Naive thymus-derived CD8-positive, alpha-beta T cell (primary cell): ENCODE data around the gene TRAPPC5. TPM values are rescaled to one million over a fixed set of nuclear protein-coding genes. Genes with fewer than 3 reads are reported as not detected.
A peak's percentile ranks its signal among the peaks of the same experiment; 100 is the strongest.

Experiments used
- ATAC-seq, 2 donors: fragments of 150-1000 bp; cut with Tn5 transposase in 1 of 2; sonication (Bioruptor Pico), chemical (Tn5 transposase) in 1 of 2; 1 replicate in 1 of 2; 2 replicates in 1 of 2; pipeline ENCODE4 v1.10.0; 2021; ENCODE audit warnings: mild to moderate bottlenecking in 2 of 2, moderate library complexity in 2 of 2
- POLR2A ChIA-PET: fragments of 350-600 bp; sonication (Branson Sonifier 250); formaldehyde crosslinking; loops from one replicate; lab custom pipeline; 2021; ENCODE audit warnings: antibody characterized with exemption; lab: Charles Lee
- DNase-seq, 10 donors: peaks; one replicate each; pipeline versions ENCODE4 v3.0.0 to v3.0.0-alpha.2; 2020 to 2022
- H3K27ac Mint-ChIP-seq, 10 donors: one replicate each; pipeline ENCODE4 v1.8.0; 2020 to 2022; ENCODE audit warnings: mild to moderate bottlenecking in 10 of 10, mixed read lengths in 10 of 10, moderate library complexity in 4 of 10, inconsistent platforms in 1 of 10
- H3K27me3 Mint-ChIP-seq, 5 donors: one replicate each; pipeline ENCODE4 v1.8.0; 2021 to 2022; ENCODE audit warnings: mixed read lengths in 5 of 5
- H3K36me3 Mint-ChIP-seq, 3 donors: one replicate each; pipeline ENCODE4 v1.8.0; 2020 to 2022; ENCODE audit warnings: mixed read lengths in 3 of 3, mild to moderate bottlenecking in 2 of 3, inconsistent platforms in 1 of 3
- H3K4me1 Mint-ChIP-seq, 4 donors: one replicate each; pipeline ENCODE4 v1.8.0; 2021 to 2022; ENCODE audit warnings: mixed read lengths in 4 of 4
- H3K4me3 Mint-ChIP-seq, 10 donors: one replicate each; pipeline ENCODE4 v1.8.0; 2020 to 2022; ENCODE audit warnings: mild to moderate bottlenecking in 10 of 10, mixed read lengths in 10 of 10, moderate library complexity in 6 of 10, inconsistent platforms in 1 of 10
- H3K9me3 Mint-ChIP-seq, 9 donors: one replicate each; pipeline ENCODE4 v1.8.0; 2020 to 2022; ENCODE audit warnings: mixed read lengths in 9 of 9, mild to moderate bottlenecking in 3 of 9, inconsistent platforms in 1 of 9, moderate library complexity in 1 of 9
- polyA plus RNA-seq, 3 donors: library from polyadenylated mRNA; unstranded; fragments of 300-500 nt; fragmentation: Illumina TruSeq; gene quantifications; one replicate each; pipeline ENCODE4 v1.2.3, GENCODE V29; 2021
- total RNA-seq, 8 experiments: library from RNA in 2 of 8; stranded (reverse) in 2 of 8; gene quantifications; one replicate each; pipeline ENCODE4 v1.2.3 and lab custom pipeline; 2021 to 2026

The TRAPPC5 gene
- 10 to 100 TPM; 66.5 to 71.8 TPM for total RNA-seq
- polyA plus RNA-seq = 100 to 1,000 TPM; 154 to 208 (median 170) TPM
- 1.1 to 5.6 (median 2.0) reads per million in 6 experiments for total RNA-seq (lab: John Stamatoyannopoulos, UW)

DNA sequence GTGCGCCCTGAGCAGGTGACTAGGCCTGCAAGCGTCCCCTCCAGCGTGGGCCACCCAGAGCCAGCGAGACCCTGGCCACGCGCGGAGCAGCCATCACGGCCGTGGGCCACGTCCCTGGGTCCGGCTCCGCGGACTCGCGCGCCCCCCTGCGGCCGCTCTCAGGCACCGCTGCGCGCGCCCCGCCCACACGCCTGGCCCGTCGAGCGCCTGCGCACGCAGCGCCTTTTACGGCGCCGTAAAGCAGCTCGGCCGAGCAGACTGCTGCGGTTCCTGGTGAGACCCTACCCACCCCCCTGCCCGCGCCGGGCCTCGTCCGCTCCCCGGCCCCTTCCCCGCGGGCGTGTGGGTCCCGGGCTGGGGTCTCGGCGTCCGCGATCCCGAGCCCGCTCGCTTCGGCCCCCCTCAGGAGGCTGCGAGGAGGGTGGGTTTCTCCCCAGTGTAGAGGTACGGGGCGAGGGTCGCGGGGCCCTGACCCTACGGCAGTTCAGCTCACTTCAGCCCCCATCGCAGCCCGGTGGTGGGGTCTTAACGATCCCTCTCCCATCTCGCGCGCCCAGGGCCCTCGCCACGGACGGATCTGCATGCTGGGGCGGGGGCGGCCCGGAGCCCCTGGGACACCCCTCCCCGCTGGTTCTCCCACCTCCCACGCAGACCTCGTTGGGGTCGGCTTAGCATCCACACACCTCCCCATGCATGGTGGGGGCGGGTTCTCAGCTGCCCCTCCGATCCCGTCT is at the start of gene TRAPPC5:
Gene TRAPPC5, plus strand, starts transcription at position 228 of the 734 bp plus-strand sequence. CDS start 1,421 bp downstream, outside the sequence.
- DNase-seq (peak; percentile 74 to 94 (median 86)), ATAC-seq (peak; percentile 55 to 63)
- H3K36me3 Mint-ChIP-seq = peaks cover 0 to 22% (median 3%) of the 10 kb centered on the region in 3 donors
- POLR2A ChIA-PET = interaction anchor here (0.6 to 2.2 kb wide), 28 partner anchors 9 to 1221 kb away, joined by 3 to 29 read pairs (median 4); partner anchors contain the start of genes ARHGEF18, FCER2, PET100 and SLC25A23
- H3K4me3 Mint-ChIP-seq = peak within 1 kb of the TSS; percentile 89 to 98 (median 90)
- peaks cover 5 to 27% (median 16%) of the 10 kb centered on the region in 5 donors for H3K27me3 Mint-ChIP-seq
- peaks cover 23 to 60% (median 58%) of the 10 kb centered on the region in 4 donors for H3K4me1 Mint-ChIP-seq
- no peaks in the 10 kb centered on the region for H3K9me3 Mint-ChIP-seq
- peak within 1 kb of the TSS; percentile 82 to 97 (median 92) for H3K27ac Mint-ChIP-seq

DNA sequence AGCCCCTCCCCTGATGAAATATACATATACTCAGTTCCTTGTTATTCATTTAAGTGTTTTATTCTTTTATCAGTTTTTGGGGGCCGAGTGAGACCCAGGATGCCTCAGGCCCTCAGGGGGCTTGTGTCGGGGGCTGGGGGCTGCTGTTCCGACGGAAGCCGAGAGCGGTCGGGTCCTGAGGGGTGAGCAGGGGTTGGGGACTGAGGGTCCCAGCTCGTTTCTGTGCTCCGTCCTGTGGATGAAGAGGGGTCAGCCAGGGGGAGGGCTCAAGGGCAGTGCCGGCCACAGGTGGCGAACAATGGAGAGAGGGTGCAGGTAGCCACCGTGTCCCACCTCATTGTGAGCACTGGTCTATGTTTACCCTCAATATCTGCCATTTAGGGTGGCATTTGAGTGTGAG is 49.1 kb upstream of the TRAPPC5 start:
- Mint-ChIP-seq H3K27me3 (no peaks in the 10 kb centered on the region), H3K4me1 (peaks cover 28 to 65% (median 57%) of the 10 kb centered on the region in 4 donors), H3K27ac (peak overlapping the region in 5 of 10 donors; percentile 8 to 70 (median 31)), H3K36me3 (peaks cover 0 to 13% (median 6%) of the 10 kb centered on the region in 3 donors), H3K4me3 (peak overlapping the region in 7 of 10 donors; percentile 13 to 60 (median 16)), H3K9me3 (no peaks in the 10 kb centered on the region)
- DNase-seq = no peak
- POLR2A ChIA-PET = no interaction called here
- no peak for ATAC-seq

DNA sequence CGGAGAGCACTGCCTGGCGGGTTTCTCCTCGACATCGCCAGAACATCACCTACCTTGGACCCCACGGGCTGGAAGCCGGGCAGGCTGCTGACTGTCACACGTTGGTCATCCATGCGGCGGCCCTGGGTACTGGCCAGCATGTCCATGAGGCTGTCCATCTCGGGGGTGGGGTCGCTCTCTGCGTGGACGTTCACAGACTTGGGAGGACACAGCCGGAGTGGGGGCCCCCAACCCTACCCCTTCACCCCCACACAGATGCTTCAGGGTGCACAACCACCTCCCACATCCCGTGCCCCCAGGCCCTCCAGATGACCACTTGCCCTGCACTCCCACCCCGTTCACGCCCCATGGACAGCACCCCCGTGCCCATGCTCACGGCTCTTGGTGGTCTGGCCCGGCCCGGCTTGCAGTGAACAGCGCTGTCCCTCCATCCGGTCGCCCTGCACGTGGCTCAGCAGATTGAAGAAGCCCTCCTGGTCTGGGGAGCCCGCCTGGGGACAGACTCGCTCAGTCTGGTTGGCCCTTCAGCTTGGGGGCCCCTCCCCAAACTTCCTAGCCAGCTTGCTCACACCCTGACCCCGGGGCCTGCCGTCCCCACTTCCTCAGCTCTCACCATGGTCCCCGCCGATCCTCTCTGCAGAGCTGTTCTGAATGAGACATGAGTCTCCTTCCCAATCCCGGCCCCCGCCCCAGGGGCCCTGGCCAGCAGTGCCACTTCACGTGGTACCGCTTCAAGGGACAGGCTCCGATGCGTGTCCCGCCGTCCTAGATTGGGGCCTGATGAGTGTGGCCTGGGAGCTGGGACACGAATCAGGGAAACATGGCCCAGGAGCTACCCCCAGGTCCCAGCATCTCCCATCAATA is 48.1 kb upstream of the TRAPPC5 start:
- H3K27ac Mint-ChIP-seq = peak overlapping the region in 3 of 10 donors; percentile 29 to 64 (median 53)
- POLR2A ChIA-PET = no interaction called here
- no peaks in the 10 kb centered on the region for H3K27me3 Mint-ChIP-seq
- no peak for DNase-seq
- H3K9me3 Mint-ChIP-seq = no peaks in the 10 kb centered on the region
- peak overlapping the region in 2 of 10 donors; percentile 10 to 36 for H3K4me3 Mint-ChIP-seq
- peaks cover 0 to 8% (median 6%) of the 10 kb centered on the region in 3 donors for H3K36me3 Mint-ChIP-seq
- ATAC-seq = no peak
- H3K4me1 Mint-ChIP-seq = peaks cover 27 to 71% (median 57%) of the 10 kb centered on the region in 4 donors

DNA sequence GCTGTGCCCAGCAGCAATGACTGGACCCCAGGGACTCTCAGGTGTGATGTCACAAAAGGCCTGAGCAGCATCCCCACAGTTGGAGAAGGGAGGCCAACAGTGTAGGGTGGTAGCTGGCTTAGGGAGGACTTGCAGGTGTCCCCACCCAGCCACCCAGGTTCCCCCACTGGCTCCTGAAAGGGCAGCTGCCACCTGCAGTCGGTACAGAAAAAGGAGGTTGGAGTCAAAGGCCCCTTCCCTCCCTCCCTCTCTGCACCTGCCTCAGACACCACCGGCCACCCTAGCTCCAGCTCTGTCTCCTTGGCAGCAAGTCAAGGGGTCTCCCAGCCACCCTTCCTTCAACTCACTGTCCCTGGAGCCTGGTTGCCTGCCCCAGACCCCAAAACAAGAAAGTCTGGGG is 46.9 kb upstream of the TRAPPC5 start, which contains the start of gene PCP2:
Gene PCP2, minus strand, starts transcription at position 22 of the 400 bp plus-strand sequence. CDS start 262 bp downstream, outside the sequence.
- Mint-ChIP-seq H3K27me3 (no peaks in the 10 kb centered on the region), H3K36me3 (peaks cover 0 to 8% (median 6%) of the 10 kb centered on the region in 3 donors), H3K27ac (peak within 1 kb of the TSS in 5 of 10 donors; percentile 22 to 85 (median 64)), H3K4me1 (peaks cover 21 to 64% (median 55%) of the 10 kb centered on the region in 4 donors), H3K4me3 (peak within 1 kb of the TSS in 3 of 10 donors; percentile 10 to 41 (median 36)), H3K9me3 (no peaks in the 10 kb centered on the region)
- DNase-seq = no peak
- POLR2A ChIA-PET = no interaction called here
- ATAC-seq = no peak

DNA sequence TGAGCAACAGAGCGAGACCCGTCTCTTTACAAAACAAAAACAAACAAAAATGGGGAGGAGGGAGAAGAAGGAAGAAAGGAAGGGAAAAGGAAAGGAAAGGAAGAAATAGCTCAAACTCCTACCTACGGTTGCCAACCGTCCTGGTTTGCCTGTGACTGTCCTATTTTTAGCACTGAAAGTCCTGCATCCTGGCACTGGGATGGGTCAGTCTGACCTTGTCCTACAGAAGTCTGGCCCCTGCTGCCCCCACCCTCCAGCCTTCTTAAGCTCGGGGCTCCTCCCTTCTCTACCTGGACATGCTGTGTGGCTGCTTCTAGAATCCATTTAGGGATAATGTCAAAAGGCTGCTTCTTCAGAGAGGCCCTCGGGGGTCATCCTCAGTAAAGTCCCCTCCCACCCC is 45.0 kb upstream of the TRAPPC5 start:
- ATAC-seq (no peak), DNase-seq (no peak)
- POLR2A ChIA-PET = interaction anchor here (0.7 to 2.6 kb wide), 3 partner anchors 22 to 287 kb away, joined by 3 to 9 read pairs (median 3); partner anchors contain the start of genes ARHGEF18 and TRAPPC5
- peak overlapping the region in 9 of 10 donors; percentile 26 to 94 (median 88) for H3K27ac Mint-ChIP-seq
- peaks cover 20 to 63% (median 52%) of the 10 kb centered on the region in 4 donors for H3K4me1 Mint-ChIP-seq
- no peaks in the 10 kb centered on the region for H3K9me3 Mint-ChIP-seq
- H3K36me3 Mint-ChIP-seq = peaks cover 0 to 2% (median 2%) of the 10 kb centered on the region in 3 donors
- no peaks in the 10 kb centered on the region for H3K27me3 Mint-ChIP-seq
- H3K4me3 Mint-ChIP-seq = peak overlapping the region; percentile 47 to 88 (median 84)

DNA sequence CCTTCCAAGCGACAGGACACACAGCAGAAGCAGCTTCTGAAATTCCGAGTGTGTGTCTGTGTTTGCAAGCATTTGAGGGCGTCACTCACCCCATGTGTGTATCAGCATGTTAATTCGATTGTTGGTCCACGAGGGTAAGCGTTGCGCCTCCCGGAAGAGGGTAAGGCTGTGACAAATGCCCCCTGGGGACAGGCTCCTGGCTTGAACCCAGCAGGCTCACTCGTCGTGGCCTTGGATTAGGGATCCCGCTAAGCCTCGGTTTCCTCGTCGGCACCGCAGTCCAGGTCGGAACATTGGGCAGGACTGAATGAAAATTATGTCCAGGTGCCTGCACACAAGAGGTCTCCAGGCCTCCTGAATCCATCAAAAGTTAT is 44.3 kb upstream of the TRAPPC5 start:
- DNase-seq = no peak
- POLR2A ChIA-PET = interaction anchor here (0.7 to 2.6 kb wide), 2 partner anchors 21 to 45 kb away, joined by 3 to 9 read pairs; partner anchors contain the start of gene TRAPPC5
- Mint-ChIP-seq H3K27me3 (no peaks in the 10 kb centered on the region), H3K4me3 (peak overlapping the region; percentile 73 to 91 (median 86)), H3K4me1 (peaks cover 20 to 59% (median 47%) of the 10 kb centered on the region in 4 donors), H3K9me3 (no peaks in the 10 kb centered on the region), H3K27ac (peak overlapping the region; percentile 77 to 94 (median 92)), H3K36me3 (peaks cover 0 to 2% (median 2%) of the 10 kb centered on the region in 3 donors)
- ATAC-seq = no peak

DNA sequence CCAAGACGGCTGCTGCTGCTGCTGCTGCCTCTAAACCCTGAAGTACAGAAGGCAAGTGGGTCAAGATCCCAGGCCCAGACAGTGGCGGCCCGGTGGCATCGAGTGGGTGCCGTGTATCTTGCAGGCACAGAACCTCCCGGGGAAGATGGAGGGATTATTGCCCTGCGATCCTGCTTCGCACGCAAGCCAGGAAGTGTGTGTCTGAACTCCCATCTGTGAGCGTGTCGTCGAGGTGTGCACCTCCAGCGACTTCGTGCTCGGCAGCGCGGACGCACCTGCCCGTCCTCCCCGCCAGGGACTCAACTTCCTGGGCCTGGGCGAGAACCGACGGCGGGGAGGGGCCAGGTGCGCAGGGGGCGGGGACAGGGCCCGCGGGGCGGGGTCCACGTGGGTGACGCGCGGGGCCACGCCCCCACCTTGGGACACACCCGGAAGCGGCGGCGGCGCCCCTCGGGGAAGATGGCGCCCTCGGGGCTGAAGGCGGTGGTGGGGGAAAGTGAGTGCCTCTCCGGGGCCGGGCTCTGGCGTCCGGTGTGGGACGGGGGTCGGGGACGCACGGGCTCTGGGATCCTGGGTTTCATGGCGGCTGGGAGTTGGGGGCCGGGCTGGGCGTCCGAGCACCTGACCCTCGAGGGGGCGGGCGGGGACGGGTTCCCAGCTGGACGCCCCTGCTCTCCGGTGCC is 43.8 kb upstream of the TRAPPC5 start, which contains the start of gene STXBP2:
Gene STXBP2, plus strand, starts transcription at position 420 of the 683 bp plus-strand sequence. Its CDS starts 40 bp downstream, at position 460.
- H3K9me3 Mint-ChIP-seq = no peaks in the 10 kb centered on the region
- POLR2A ChIA-PET = interaction anchor here (0.6 to 2.7 kb wide), 6 partner anchors 8 to 194 kb away, joined by 3 to 16 read pairs (median 6); partner anchors contain the start of genes PET100, TRAPPC5 and XAB2
- H3K4me3 Mint-ChIP-seq = peak within 1 kb of the TSS; percentile 73 to 91 (median 86)
- ATAC-seq (peak; percentile 95 to 96), DNase-seq (peak; percentile 87 to 98 (median 94))
- H3K27me3 Mint-ChIP-seq = no peaks in the 10 kb centered on the region
- peaks cover 0 to 2% (median 2%) of the 10 kb centered on the region in 3 donors for H3K36me3 Mint-ChIP-seq
- peaks cover 20 to 56% (median 44%) of the 10 kb centered on the region in 4 donors for H3K4me1 Mint-ChIP-seq
- H3K27ac Mint-ChIP-seq = peak within 1 kb of the TSS; percentile 77 to 94 (median 92)

DNA sequence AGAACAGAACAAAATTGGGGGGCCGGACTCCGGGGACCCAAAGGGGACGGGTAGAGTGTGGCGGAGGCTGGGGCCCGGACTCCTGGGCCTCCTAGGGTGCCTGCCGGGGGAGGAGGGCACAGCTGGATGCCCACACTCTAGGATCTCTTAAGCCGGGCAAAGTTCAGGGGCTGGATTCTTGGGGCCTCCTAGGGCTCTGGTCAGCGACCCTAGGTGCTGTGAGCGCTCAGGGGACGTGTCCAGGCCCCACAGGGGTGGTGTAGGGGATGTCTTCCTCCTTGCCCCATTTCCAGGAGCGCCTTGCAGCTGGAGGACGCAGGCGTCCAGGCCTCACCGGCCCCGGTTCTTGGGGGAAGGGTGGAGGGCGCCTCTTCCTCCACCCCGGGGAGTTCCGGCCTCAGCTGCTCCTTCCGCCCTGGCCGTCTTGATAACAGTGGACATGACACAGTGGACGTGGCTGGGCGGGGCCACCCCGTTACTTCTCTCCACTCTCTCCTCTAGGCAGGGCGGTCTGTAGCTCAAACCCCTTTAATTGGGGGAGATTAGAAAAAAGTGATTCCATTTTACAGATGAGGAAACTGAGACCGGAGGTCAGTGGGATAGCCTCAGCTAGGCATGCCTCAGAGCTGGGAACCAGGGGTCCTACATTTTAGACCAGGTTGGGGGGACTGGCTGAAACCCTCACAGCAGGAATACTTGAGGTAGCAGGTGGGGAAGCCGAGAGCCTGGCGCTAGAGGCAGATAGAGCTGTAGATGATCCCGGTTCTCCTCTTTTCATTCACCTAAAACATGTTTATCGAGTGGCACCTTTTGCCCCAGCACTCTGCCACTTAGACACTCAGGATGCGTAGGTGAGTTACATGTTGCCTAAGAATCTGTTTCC is 43.0 kb upstream of the TRAPPC5 start:
- Mint-ChIP-seq H3K4me3 (peak overlapping the region; percentile 73 to 91 (median 86)), H3K36me3 (peaks cover 0 to 2% (median 0%) of the 10 kb centered on the region in 3 donors)

DNA sequence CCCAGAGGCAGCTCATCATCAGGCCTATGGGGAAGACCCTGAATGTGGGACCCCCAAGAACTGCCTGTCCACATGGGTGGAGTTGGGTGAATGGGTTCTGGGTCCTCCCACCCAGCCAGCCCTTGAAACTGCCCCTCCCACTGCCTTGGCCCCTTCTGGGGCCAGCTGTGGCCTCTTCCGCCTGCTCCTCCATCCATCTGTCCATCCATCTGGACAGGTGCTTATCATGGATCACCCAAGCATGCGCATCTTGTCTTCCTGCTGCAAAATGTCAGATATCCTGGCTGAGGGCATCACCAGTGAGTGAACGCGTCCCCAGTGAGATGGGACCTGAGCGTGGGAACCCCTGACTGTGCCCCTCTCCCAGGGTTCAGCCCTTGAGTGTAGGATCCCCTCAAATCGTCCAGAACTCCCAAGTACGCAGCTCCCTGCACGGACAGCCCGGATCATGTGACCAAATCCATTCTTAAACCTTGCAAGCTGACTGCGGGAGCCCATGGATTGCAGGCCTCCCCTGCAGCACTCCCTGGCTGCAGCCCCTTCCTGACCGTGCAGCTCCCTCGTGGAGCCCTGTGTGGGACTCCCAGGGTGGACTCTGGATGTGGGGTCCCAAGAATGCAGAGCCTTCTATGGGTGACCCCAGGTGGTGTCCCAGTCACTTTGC is 41.7 kb upstream of the TRAPPC5 start:
- POLR2A ChIA-PET = interaction anchor here (2.1 to 2.7 kb wide), 2 partner anchors 9 to 10 kb away, joined by 8 to 16 read pairs; partner anchors contain the start of genes PET100 and XAB2
- ATAC-seq = no peak
- Mint-ChIP-seq H3K9me3 (no peaks in the 10 kb centered on the region), H3K4me1 (peaks cover 16 to 50% (median 40%) of the 10 kb centered on the region in 4 donors), H3K27ac (peak overlapping the region in 4 of 10 donors; percentile 42 to 66 (median 62)), H3K4me3 (peak overlapping the region in 9 of 10 donors; percentile 19 to 77 (median 41)), H3K27me3 (no peaks in the 10 kb centered on the region), H3K36me3 (peaks cover 0 to 4% (median 0%) of the 10 kb centered on the region in 3 donors)
- DNase-seq = no peak

More for the DNA sequence above, 43.0 kb upstream of the TRAPPC5 start:
- Mint-ChIP-seq H3K27ac (peak overlapping the region; percentile 57 to 94 (median 89)), H3K27me3 (no peaks in the 10 kb centered on the region), H3K4me1 (peaks cover 20 to 53% (median 44%) of the 10 kb centered on the region in 4 donors), H3K9me3 (no peaks in the 10 kb centered on the region)
- peak in 1 of 10 donors; percentile 29 for DNase-seq
- ATAC-seq = peak; percentile 18 to 24
- POLR2A ChIA-PET = interaction anchor here (0.6 to 2.7 kb wide), 8 partner anchors 8 to 447 kb away, joined by 3 to 16 read pairs (median 5); partner anchors contain the start of genes PET100, TRAPPC5 and XAB2

DNA sequence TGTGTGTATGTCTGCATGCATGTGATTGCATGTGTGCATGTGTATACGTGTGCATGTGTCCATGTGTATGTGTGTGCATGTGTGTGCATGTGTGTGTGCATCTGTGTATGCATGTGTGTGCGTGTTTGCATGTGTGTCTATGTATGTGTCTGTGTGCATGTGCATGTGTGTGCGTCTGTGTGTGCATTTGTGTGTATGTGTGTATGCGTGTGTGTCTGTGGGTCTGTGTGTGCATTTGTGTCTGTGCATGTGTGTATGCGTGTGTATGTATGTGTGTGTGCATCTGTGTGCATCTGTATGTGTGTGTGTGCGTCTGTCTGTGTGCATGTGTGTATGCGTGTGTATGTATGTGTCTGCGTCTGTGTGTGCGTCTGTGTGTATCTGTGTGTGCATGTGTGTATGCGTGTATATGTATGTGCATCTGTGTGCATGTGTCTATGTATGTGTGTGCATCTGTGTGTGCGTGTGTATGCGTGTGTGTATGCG is 40.7 kb upstream of the TRAPPC5 start:
- H3K9me3 Mint-ChIP-seq = no peaks in the 10 kb centered on the region
- no peak for DNase-seq
- peak overlapping the region in 7 of 10 donors; percentile 30 to 77 (median 49) for H3K4me3 Mint-ChIP-seq
- POLR2A ChIA-PET = no interaction called here
- peaks cover 14 to 46% (median 38%) of the 10 kb centered on the region in 4 donors for H3K4me1 Mint-ChIP-seq
- peaks cover 0 to 10% (median 0%) of the 10 kb centered on the region in 3 donors for H3K36me3 Mint-ChIP-seq
- H3K27ac Mint-ChIP-seq = peak overlapping the region in 7 of 10 donors; percentile 15 to 85 (median 46)
- no peak for ATAC-seq
- H3K27me3 Mint-ChIP-seq = no peaks in the 10 kb centered on the region
